ENCODE data around the gene CP.

GRCh38 chr3:149160754-149161300, 60.8 kb downstream of the CP start:
- TF ChIP-seq NBN (conservative IDR thresholded peaks at IDR 0.05), result no peak
- TF ChIP-seq RAD21 (CRISPR knock-in tag; IDR thresholded peaks at IDR 0.05), result no peak
- no peak for TF ChIP-seq EZH2 (conservative IDR thresholded peaks at IDR 0.05; ENCODE audit: low read depth, low read length)
- no peak for TF ChIP-seq DR1 (CRISPR knock-in tag; IDR thresholded peaks at IDR 0.05)
- no peak for TF ChIP-seq ZNF44 (CRISPR knock-in tag; IDR thresholded peaks at IDR 0.05)
- TF ChIP-seq NCOA1 (CRISPR knock-in tag; IDR thresholded peaks at IDR 0.05), result no peak
- TF ChIP-seq POLR2AphosphoS5 (IDR thresholded peaks at IDR 0.05; ENCODE audit: low read depth, low read length), result no peak
- TF ChIP-seq ZMAT3 (CRISPR knock-in tag; conservative IDR thresholded peaks at IDR 0.05), result no peak
- TF ChIP-seq ELF1 (CRISPR knock-in tag; IDR thresholded peaks at IDR 0.05), result no peak
- TF ChIP-seq CBX5 (CRISPR knock-in tag; IDR thresholded peaks at IDR 0.05; ENCODE audit: borderline replicate concordance), result no peak
- TF ChIP-seq SNRNP70 (IDR thresholded peaks at IDR 0.05; ENCODE audit: low read depth, low read length), result no peak
- TF ChIP-seq ZNF770 (CRISPR knock-in tag; IDR thresholded peaks at IDR 0.05), result no peak
- TF ChIP-seq, protein P1, sequence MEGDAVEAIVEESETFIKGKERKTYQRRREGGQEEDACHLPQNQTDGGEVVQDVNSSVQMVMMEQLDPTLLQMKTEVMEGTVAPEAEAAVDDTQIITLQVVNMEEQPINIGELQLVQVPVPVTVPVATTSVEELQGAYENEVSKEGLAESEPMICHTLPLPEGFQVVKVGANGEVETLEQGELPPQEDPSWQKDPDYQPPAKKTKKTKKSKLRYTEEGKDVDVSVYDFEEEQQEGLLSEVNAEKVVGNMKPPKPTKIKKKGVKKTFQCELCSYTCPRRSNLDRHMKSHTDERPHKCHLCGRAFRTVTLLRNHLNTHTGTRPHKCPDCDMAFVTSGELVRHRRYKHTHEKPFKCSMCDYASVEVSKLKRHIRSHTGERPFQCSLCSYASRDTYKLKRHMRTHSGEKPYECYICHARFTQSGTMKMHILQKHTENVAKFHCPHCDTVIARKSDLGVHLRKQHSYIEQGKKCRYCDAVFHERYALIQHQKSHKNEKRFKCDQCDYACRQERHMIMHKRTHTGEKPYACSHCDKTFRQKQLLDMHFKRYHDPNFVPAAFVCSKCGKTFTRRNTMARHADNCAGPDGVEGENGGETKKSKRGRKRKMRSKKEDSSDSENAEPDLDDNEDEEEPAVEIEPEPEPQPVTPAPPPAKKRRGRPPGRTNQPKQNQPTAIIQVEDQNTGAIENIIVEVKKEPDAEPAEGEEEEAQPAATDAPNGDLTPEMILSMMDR (CRISPR knock-in tag; IDR thresholded peaks at IDR 0.05), result no peak

All from HepG2 (cell line).